GM19099 (cell line): Measurements from ENCODE around the gene CLDN20.
A peak's percentile ranks its signal among the peaks of the same experiment; 100 is the strongest.

Source experiments
- POLR2A ChIP-seq: IDR thresholded peaks from 3 replicates; pipeline ENCODE4 v1.6.1; 2011; ENCODE audit warnings: low read depth; ENCODE audit not compliant: insufficient read length; ENCODE audit errors: extremely low read depth

Gene CLDN20

GRCh38 chr6:155313602-155314091 lies 49.8 kb downstream of the CLDN20 start:
- no peak for TF ChIP-seq POLR2A

- peak; percentile 76 for TF ChIP-seq POLR2A
These were observed 50.4 kb downstream of the CLDN20 start, which contains the start of gene TFB1M for GRCh38 chr6:155314092-155314772. Gene TFB1M, minus strand, starts transcription at chr6:155314484. Its CDS starts 56 bp downstream, at chr6:155314428.

- TF ChIP-seq POLR2A, result peak; percentile 54
These were observed 51.1 kb downstream of the CLDN20 start for GRCh38 chr6:155314773-155315515.

GRCh38 chr6:155315516-155315871 lies 51.7 kb downstream of the CLDN20 start:
- no peak for TF ChIP-seq POLR2A

GRCh38 chr6:155316419-155316818 lies 52.6 kb downstream of the CLDN20 start:
- TF ChIP-seq POLR2A, result no peak

GRCh38 chr6:155317186-155317585 lies 53.4 kb downstream of the CLDN20 start:
- no peak for TF ChIP-seq POLR2A

GRCh38 chr6:155319902-155320301 lies 56.1 kb downstream of the CLDN20 start:
- no peak for TF ChIP-seq POLR2A

- TF ChIP-seq POLR2A, result no peak
These were observed 60.4 kb downstream of the CLDN20 start for GRCh38 chr6:155324172-155324571.

GRCh38 chr6:155324993-155325392 lies 61.2 kb downstream of the CLDN20 start:
- no peak for TF ChIP-seq POLR2A

- no peak for TF ChIP-seq POLR2A
These were observed 62.1 kb downstream of the CLDN20 start for GRCh38 chr6:155325700-155326516.
